GM23338 (cell line): ENCODE measurements around the gene SLC37A3. TPM values are rescaled to one million over a fixed set of nuclear protein-coding genes. Genes with fewer than 3 reads are reported as not detected.
"Not testable (repeated sequence)": the region's sequence is repeated elsewhere in the genome, so short reads cannot be mapped to it uniquely, and the experiment has no call there.

Source experiments
- ATAC-seq: fragments of 200-7000 bp; cut with Tn5 transposase; 3 replicates; pipeline ENCODE4 v1.9.1; 2020
- DNase-seq: peaks from one replicate; pipeline ENCODE4 v3.0.0-alpha.2; 2015; ENCODE audit warnings: low spot score
- H2AFZ ChIP-seq: fragments of 200-600 bp; sonication (generic); 2 replicates; pipeline ENCODE4 v1.8.0; 2016; ENCODE audit warnings: antibody characterized with exemption, mild to moderate bottlenecking, moderate library complexity
- H3F3A ChIP-seq: fragments of 200-600 bp; sonication (generic); replicated peaks from 2 replicates; pipeline ENCODE4 v1.8.0; 2017; ENCODE audit warnings: antibody characterized with exemption, mixed run types, low read depth
- H3K27ac ChIP-seq: fragments of 200-600 bp; sonication (generic); 2 replicates; pipeline ENCODE4 v1.6.1; 2016; ENCODE audit warnings: low read depth
- H3K27me3 ChIP-seq: fragments of 200-600 bp; sonication (generic); 2 replicates; pipeline ENCODE4 v1.8.0; 2016; ENCODE audit warnings: mild to moderate bottlenecking, mixed run types, moderate library complexity; ENCODE audit not compliant: insufficient read depth
- H3K36me3 ChIP-seq: fragments of 200-600 bp; sonication (generic); 2 replicates; pipeline ENCODE4 v1.8.0; 2016; ENCODE audit warnings: mild to moderate bottlenecking; ENCODE audit not compliant: insufficient read depth
- H3K4me1 ChIP-seq: fragments of 200-600 bp; sonication (generic); 2 replicates; pipeline ENCODE4 v1.8.0; 2016; ENCODE audit warnings: mild to moderate bottlenecking, moderate library complexity; ENCODE audit not compliant: insufficient read depth
- H3K4me2 ChIP-seq: fragments of 200-600 bp; sonication (generic); 2 replicates; pipeline ENCODE4 v1.7.1; 2017; ENCODE audit warnings: mixed run types
- H3K4me3 ChIP-seq: fragments of 200-600 bp; sonication (generic); 2 replicates; pipeline ENCODE4 v1.6.1; 2016; ENCODE audit warnings: mixed run types
- H3K79me2 ChIP-seq: fragments of 200-600 bp; sonication (generic); replicated peaks from 2 replicates; pipeline ENCODE4 v1.8.0; 2017; ENCODE audit warnings: mild to moderate bottlenecking; ENCODE audit not compliant: insufficient read depth
- H3K9me2 ChIP-seq: fragments of 200-600 bp; sonication (generic); 2 replicates; pipeline ENCODE4 v1.8.0; 2017; ENCODE audit not compliant: insufficient read depth
- H4K20me1 ChIP-seq: fragments of 200-600 bp; sonication (generic); replicated peaks from 2 replicates; pipeline ENCODE4 v1.8.0; 2017; ENCODE audit warnings: mild to moderate bottlenecking; ENCODE audit not compliant: insufficient read depth
- H3K27ac Mint-ChIP-seq: 2 replicates; pipeline ENCODE4 v1.8.0; 2020; ENCODE audit warnings: inconsistent platforms, mild to moderate bottlenecking, moderate library complexity, mixed read lengths
- H3K27me3 Mint-ChIP-seq: 3 replicates; pipeline ENCODE4 v1.8.0; 2022; ENCODE audit warnings: low read depth, mild to moderate bottlenecking, moderate library complexity, mixed read lengths, inconsistent platforms; ENCODE audit not compliant: insufficient read depth, poor library complexity
- H3K36me3 Mint-ChIP-seq: 3 replicates; pipeline ENCODE4 v1.8.0; 2021; ENCODE audit warnings: low read depth, mild to moderate bottlenecking, inconsistent platforms, moderate library complexity, mixed read lengths
- H3K4me1 Mint-ChIP-seq: 3 replicates; pipeline ENCODE4 v1.8.0; 2020; ENCODE audit warnings: mild to moderate bottlenecking, inconsistent platforms, mixed read lengths
- H3K4me3 Mint-ChIP-seq: 3 replicates; pipeline ENCODE4 v1.8.0; 2021; ENCODE audit warnings: moderate library complexity, mild to moderate bottlenecking, inconsistent platforms, mixed read lengths
- H3K9me3 Mint-ChIP-seq: 3 replicates; pipeline ENCODE4 v1.8.0; 2020; ENCODE audit warnings: moderate library complexity, mild to moderate bottlenecking, inconsistent platforms, mixed read lengths
- EZH2phosphoT487 ChIP-seq: fragments of 200-600 bp; sonication (generic); IDR thresholded peaks from one replicate; pipeline ENCODE4 v1.8.1; 2018; ENCODE audit warnings: antibody characterized with exemption; ENCODE audit not compliant: unreplicated experiment
- NANOG ChIP-seq: IDR thresholded peaks from 2 replicates; pipeline ENCODE4 v1.6.1; 2016; ENCODE audit warnings: antibody characterized with exemption, borderline replicate concordance
- STAT1 ChIP-seq: IDR thresholded peaks from one replicate; pipeline ENCODE4 v1.6.1; 2016; ENCODE audit warnings: antibody characterized with exemption; ENCODE audit not compliant: unreplicated experiment
- ZNF114 ChIP-seq: fragments of 250-450 bp; sonication (Bioruptor Pico); IDR thresholded peaks from 2 replicates; pipeline ENCODE4 v1.5.0; 2020; ENCODE audit warnings: mild to moderate bottlenecking, moderate library complexity
- ZNF331 ChIP-seq: fragments of 250-450 bp; sonication (Bioruptor Pico); IDR thresholded peaks from 2 replicates; pipeline ENCODE4 v1.5.0; 2020; ENCODE audit warnings: low read depth, mild to moderate bottlenecking, moderate library complexity
- polyA plus RNA-seq: library from polyadenylated mRNA; unstranded; fragments of >200 nt; fragmentation: Nextera tagmentation; extraction: Ambion mirVana; gene quantifications from 2 replicates; pipeline ENCODE4 v1.2.1, GENCODE V29; 2016
- total RNA-seq: library from RNA; depleted of rRNA; stranded (reverse); fragments of >200 nt; shearing (Covaris generic); gene quantifications from 2 replicates; pipeline ENCODE4 v1.2.3, GENCODE V29; 2014
- TF ChIP-seq, protein P1 (sequence below): IDR thresholded peaks from 2 replicates; pipeline ENCODE4 v1.6.1; 2016; ENCODE audit warnings: antibody characterized with exemption
- TF ChIP-seq, protein P2 (sequence below): IDR thresholded peaks from one replicate; pipeline ENCODE4 v1.6.1; 2018; ENCODE audit warnings: antibody characterized with exemption; ENCODE audit not compliant: unreplicated experiment

SLC37A3 gene
- total and polyA plus RNA-seq, 2 experiments from 2014 or later = 35.6 to 86.2 TPM

DNA sequence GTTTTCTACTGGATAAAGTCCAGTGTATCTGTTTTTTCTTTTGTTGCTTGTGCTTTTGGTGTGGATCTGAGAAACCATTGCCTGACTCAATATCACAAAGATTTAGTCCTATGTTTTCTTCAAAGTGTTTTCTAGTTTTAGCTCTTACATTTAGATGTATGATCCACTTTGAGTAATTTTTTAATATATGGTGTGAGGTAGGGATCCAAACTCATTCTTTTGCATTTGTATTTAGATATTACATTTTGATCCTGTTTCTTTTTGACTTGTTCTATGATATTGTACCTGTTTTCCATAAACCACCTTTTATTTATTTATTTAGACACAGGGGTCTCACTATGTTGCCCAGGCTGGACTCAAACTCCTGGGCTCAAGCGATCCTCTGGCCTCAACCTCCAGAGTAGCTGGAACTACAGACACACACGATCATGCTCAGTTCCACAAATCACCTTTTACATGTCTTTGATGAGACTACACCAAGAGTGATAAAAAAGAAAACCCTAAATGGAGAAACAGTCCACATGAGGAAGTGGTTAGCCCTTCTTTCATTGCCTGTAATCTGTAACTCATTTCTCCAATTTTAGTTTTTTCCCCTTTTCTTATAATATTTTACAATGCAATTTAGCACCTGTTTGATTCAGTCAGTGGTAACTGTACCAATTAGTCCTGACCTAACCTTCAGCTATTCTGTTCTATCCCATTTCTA lies 86.0 kb downstream of the SLC37A3 start (continued):
- TF ChIP-seq, protein P1, sequence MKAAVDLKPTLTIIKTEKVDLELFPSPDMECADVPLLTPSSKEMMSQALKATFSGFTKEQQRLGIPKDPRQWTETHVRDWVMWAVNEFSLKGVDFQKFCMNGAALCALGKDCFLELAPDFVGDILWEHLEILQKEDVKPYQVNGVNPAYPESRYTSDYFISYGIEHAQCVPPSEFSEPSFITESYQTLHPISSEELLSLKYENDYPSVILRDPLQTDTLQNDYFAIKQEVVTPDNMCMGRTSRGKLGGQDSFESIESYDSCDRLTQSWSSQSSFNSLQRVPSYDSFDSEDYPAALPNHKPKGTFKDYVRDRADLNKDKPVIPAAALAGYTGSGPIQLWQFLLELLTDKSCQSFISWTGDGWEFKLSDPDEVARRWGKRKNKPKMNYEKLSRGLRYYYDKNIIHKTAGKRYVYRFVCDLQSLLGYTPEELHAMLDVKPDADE = no peak
- TF ChIP-seq ZNF331 = no peak
- no peak for TF ChIP-seq NANOG
- no peak for TF ChIP-seq STAT1
- no peak for TF ChIP-seq ZNF114 (CRISPR knock-in tag)
- TF ChIP-seq EZH2phosphoT487 = no peak

DNA sequence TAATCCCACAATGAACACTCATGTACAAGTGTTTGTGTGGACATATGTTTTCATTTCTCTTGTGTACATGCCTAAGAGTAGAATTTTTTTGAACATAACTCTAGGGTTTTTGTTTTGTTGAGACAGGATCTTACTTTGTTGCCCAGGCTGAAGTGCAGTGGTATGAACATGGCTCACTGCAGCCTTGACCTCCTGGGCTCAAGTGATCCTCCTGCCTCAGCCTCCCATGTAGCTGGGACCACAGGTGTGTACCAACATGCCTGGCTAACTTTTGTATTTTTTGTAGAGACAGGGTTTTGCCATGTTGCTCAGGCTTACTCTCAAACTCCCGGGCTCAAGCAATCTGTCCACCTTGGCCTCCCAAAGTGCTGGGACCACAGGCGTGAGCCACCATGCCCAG lies 87.2 kb downstream of the SLC37A3 start:
- H3F3A ChIP-seq, H3K9me2 ChIP-seq, ATAC-seq, H2AFZ ChIP-seq, H3K4me1 ChIP-seq, H3K4me3 Mint-ChIP-seq, H3K36me3 ChIP-seq, H3K27ac ChIP-seq, H3K4me3 ChIP-seq, H3K4me1 Mint-ChIP-seq, H4K20me1 ChIP-seq, DNase-seq, H3K27me3 ChIP-seq, H3K27ac Mint-ChIP-seq, H3K79me2 ChIP-seq, H3K27me3 Mint-ChIP-seq, H3K4me2 ChIP-seq: not testable (repeated sequence)
- Mint-ChIP-seq H3K36me3 (peaks cover 16% of the 10 kb centered on the region), H3K9me3 (peaks cover 17% of the 10 kb centered on the region)

DNA sequence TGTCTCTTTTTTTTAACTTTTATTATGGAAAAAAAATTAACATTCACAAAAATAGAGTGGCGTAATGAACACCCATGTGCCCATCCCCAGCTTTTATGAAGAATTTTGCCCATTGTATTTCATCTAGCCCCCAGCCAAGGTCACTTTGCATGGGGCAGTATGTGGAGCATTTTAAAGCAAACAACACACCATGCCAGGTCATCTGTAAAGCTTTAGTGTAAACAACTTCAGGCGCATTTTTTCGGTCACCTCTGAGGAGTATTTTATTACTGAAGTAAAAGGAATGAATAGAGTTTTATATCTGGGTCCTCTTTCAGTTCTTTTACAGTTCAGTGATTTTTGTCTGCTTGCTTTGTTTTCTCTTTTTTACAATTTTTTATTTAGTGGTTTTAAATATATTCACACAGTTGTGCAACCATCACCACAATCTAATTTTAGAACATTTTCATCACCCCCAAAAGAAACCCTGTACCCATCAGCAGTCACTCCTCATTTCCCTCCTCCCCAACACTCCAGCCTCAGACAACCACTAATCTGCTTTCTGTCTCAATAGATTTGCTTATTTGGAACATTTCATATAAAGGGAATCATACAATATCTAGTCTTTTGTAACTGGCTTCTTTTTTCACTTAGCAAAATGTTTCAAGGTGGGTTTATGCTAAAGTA lies 87.9 kb downstream of the SLC37A3 start:
- Histone ChIP-seq H3K4me1 (no peaks in the 10 kb centered on the region), H3K79me2 (no peaks in the 10 kb centered on the region), H2AFZ (no peak overlapping the region), H3K4me3 (no peak overlapping the region), H3F3A (no peaks in the 10 kb centered on the region), H3K9me2 (no peaks in the 10 kb centered on the region), H3K27me3 (no peaks in the 10 kb centered on the region), H3K27ac (no peak overlapping the region), H4K20me1 (no peaks in the 10 kb centered on the region), H3K4me2 (no peak overlapping the region), H3K36me3 (no peaks in the 10 kb centered on the region; the same call in 1 of the 2 replicates)
- no peak for DNase-seq
- Mint-ChIP-seq H3K9me3 (peaks cover 17% of the 10 kb centered on the region), H3K27ac (0 out of 2 replicates have a peak overlapping the region, but pooled peaks have one; percentile 17), H3K4me3 (no peak overlapping the region), H3K36me3 (peaks cover 16% of the 10 kb centered on the region), H3K4me1 (peaks cover 6% of the 10 kb centered on the region; the same call in 2 of the 3 replicates), H3K27me3 (peaks cover 2% of the 10 kb centered on the region)
- TF ChIP-seq, protein P1 = no peak
- TF ChIP-seq ZNF331 = no peak
- TF ChIP-seq, protein P2, sequence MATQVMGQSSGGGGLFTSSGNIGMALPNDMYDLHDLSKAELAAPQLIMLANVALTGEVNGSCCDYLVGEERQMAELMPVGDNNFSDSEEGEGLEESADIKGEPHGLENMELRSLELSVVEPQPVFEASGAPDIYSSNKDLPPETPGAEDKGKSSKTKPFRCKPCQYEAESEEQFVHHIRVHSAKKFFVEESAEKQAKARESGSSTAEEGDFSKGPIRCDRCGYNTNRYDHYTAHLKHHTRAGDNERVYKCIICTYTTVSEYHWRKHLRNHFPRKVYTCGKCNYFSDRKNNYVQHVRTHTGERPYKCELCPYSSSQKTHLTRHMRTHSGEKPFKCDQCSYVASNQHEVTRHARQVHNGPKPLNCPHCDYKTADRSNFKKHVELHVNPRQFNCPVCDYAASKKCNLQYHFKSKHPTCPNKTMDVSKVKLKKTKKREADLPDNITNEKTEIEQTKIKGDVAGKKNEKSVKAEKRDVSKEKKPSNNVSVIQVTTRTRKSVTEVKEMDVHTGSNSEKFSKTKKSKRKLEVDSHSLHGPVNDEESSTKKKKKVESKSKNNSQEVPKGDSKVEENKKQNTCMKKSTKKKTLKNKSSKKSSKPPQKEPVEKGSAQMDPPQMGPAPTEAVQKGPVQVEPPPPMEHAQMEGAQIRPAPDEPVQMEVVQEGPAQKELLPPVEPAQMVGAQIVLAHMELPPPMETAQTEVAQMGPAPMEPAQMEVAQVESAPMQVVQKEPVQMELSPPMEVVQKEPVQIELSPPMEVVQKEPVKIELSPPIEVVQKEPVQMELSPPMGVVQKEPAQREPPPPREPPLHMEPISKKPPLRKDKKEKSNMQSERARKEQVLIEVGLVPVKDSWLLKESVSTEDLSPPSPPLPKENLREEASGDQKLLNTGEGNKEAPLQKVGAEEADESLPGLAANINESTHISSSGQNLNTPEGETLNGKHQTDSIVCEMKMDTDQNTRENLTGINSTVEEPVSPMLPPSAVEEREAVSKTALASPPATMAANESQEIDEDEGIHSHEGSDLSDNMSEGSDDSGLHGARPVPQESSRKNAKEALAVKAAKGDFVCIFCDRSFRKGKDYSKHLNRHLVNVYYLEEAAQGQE = no peak
- TF ChIP-seq NANOG = no peak
- TF ChIP-seq ZNF114 (CRISPR knock-in tag) = no peak
- TF ChIP-seq EZH2phosphoT487 = no peak
- no peak for ATAC-seq
